ENCODE data around the gene MRPS9. TPM values are rescaled to one million over a fixed set of nuclear protein-coding genes. Genes with fewer than 3 reads are reported as not detected.

The MRPS9 gene
- 16.0 TPM for total RNA-seq

DNA sequence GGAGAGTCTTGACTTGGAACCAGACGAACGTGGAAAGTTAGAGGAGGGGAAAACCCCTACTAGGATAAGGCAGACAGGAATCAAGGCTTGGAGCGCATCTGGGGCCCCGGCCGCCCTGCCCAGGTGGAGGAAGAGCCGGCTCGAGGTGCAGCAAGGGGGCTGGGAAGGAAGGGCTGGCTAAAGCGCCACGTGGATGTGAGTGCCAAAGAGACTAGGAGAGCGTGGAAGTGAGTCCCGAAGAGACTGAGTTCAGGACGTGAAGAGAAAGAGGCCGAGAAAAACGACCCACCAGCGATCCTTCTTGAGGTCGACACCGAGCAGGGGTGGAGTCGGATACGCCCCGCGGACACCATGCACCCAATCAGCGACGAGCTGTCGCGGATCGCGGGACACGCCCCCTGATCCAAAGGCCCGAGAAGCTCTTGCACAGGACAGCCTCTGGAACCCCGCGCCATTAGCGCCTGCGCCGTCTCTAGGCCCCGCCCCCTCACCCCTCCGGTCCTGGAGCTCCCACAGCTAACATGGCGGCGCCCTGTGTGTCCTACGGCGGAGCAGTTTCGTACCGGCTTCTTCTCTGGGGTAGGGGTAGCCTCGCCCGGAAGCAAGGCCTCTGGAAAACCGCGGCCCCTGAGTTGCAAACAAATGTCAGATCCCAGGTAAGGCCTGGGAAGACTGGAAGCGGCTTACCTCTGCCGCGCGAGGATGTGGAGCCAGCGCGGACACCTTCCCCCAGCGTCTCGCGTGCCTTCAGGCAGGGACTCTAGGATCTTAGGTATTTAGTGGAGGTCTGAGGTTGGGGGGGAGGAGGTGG is at the start of gene MRPS9:
TSS of gene MRPS9 (plus strand) at position 498 of the 811 bp plus-strand sequence. CDS start at position 522, 24 bp downstream.
- peak; percentile 98 for DNase-seq (ENCODE audit: extremely low spot score in 2 of 2)
- Histone ChIP-seq H3K27me3 (no peaks in the 10 kb centered on the region), H3K36me3 (no peaks in the 10 kb centered on the region), H3K4me3 (peak within 1 kb of the TSS; percentile 86 to 87), H3K4me1 (peaks cover 17% of the 10 kb centered on the region), H3K27ac (peak within 1 kb of the TSS; percentile 79), H3K9me3 (no peaks in the 10 kb centered on the region)
- intact Hi-C loops (cut with DNase I), result no loop called here
- TF ChIP-seq, protein P1, sequence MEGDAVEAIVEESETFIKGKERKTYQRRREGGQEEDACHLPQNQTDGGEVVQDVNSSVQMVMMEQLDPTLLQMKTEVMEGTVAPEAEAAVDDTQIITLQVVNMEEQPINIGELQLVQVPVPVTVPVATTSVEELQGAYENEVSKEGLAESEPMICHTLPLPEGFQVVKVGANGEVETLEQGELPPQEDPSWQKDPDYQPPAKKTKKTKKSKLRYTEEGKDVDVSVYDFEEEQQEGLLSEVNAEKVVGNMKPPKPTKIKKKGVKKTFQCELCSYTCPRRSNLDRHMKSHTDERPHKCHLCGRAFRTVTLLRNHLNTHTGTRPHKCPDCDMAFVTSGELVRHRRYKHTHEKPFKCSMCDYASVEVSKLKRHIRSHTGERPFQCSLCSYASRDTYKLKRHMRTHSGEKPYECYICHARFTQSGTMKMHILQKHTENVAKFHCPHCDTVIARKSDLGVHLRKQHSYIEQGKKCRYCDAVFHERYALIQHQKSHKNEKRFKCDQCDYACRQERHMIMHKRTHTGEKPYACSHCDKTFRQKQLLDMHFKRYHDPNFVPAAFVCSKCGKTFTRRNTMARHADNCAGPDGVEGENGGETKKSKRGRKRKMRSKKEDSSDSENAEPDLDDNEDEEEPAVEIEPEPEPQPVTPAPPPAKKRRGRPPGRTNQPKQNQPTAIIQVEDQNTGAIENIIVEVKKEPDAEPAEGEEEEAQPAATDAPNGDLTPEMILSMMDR (IDR thresholded peaks at IDR 0.05), result no peak
- peak; percentile 76 to 77 for TF ChIP-seq POLR2AphosphoS5 (IDR thresholded peaks at IDR 0.05; ENCODE audit: insufficient read depth in 1 of 2, low read depth in 1 of 2)
- no peak for TF ChIP-seq POLR2A (IDR thresholded peaks at IDR 0.05)

DNA sequence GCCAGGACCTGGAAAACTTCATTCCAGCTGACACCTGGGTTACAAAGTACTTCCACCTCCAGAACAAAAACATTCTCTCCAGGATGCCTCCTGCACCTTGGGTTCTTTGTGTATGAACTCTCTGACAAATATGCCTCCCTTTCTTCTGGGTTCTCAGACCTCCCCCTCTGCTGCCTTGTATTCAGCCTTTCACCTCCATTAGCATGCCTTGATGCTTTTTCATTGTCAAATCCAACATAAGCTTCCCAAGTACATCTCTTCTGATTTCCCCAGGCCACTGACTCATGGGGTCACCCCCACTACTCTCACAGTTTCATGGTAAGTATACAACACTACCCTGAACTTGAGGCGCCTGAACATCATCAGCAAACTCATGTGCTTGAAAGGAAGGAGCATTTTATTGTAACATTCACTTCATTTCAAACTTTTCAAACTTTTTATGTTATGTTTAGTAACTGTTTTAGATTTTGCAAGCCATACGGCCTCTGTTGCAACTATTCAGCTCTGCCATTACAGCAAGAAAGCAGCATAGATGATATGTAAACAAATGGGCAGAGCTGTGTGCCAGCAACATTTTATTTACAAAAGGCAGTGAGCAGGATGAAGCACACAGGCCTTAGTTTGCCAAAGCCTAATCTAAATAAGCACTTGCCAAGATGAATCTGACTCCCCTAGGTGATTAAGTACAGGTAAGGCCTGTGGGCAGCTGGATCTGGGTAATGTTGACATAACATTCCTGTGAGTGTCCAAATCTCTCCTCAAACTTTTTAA is 32.5 kb upstream of the MRPS9 start:
- no peaks in the 10 kb centered on the region for H3K27me3 ChIP-seq
- intact Hi-C loops (cut with DNase I), result no loop called here
- TF ChIP-seq POLR2AphosphoS5 (IDR thresholded peaks at IDR 0.05; ENCODE audit: insufficient read depth in 1 of 2, low read depth in 1 of 2) (no peak), POLR2A (IDR thresholded peaks at IDR 0.05) (no peak)
- TF ChIP-seq, protein P1 (IDR thresholded peaks at IDR 0.05), result no peak
- no peaks in the 10 kb centered on the region for H3K4me1 ChIP-seq
- no peak overlapping the region for H3K27ac ChIP-seq
- H3K4me3 ChIP-seq, result no peak overlapping the region
- H3K9me3 ChIP-seq, result no peaks in the 10 kb centered on the region
- no peaks in the 10 kb centered on the region for H3K36me3 ChIP-seq
- DNase-seq (ENCODE audit: extremely low spot score in 2 of 2), result no peak

DNA sequence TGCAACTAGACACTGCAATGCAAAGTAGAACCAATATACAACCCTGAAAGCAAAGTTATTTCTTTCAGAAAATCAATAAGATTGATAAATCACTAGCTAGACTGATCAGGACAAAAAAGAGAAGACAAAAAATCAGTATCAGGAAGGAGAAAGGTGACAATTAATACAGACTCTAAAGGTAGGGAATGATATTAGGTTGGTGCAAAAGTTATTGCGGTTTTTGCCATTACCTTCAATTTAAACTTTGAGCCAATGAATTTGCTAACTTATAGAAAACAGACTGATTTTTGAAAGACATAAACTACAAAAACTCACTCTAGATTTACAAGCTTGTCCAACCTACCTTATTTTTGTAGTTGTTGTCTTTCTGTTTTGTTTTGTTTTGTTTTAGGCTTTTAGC is 30.5 kb upstream of the MRPS9 start:
- TF ChIP-seq, protein P1 (IDR thresholded peaks at IDR 0.05), result no peak
- TF ChIP-seq POLR2A (IDR thresholded peaks at IDR 0.05) (no peak), POLR2AphosphoS5 (IDR thresholded peaks at IDR 0.05; ENCODE audit: insufficient read depth in 1 of 2, low read depth in 1 of 2) (no peak)
- H3K9me3 ChIP-seq, result no peaks in the 10 kb centered on the region
- H3K27ac ChIP-seq, result no peak overlapping the region
- no peak for DNase-seq (ENCODE audit: extremely low spot score in 2 of 2)
- H3K36me3 ChIP-seq, result no peaks in the 10 kb centered on the region
- intact Hi-C loops (cut with DNase I), result no loop called here
- H3K4me1 ChIP-seq, result no peaks in the 10 kb centered on the region
- H3K27me3 ChIP-seq, result no peaks in the 10 kb centered on the region
- H3K4me3 ChIP-seq, result no peak overlapping the region

DNA sequence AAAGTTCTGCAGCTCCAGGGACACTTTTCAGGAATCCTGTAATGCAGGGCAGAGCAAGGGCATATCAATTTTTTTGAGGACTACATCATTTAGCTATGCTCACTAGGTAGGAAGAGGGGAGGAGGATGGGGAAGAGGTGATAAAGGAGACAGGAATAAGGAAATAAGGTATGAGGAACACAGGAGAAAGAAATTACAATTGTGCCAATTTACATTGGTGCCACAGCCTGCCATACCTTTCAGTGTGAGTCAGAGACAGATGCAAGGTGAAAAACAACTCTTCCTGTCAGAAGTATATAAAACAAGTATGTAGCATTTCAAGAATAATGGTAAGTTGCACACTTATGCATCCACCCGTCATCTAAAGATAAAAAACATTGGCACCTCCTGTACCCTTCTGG is 5.4 kb upstream of the MRPS9 start:
- Histone ChIP-seq H3K36me3 (no peaks in the 10 kb centered on the region), H3K9me3 (no peaks in the 10 kb centered on the region), H3K27me3 (no peaks in the 10 kb centered on the region), H3K4me3 (no peak overlapping the region), H3K4me1 (peaks cover 6% of the 10 kb centered on the region), H3K27ac (no peak overlapping the region)
- intact Hi-C loops (cut with DNase I), result no loop called here
- DNase-seq (ENCODE audit: extremely low spot score in 2 of 2), result no peak
- TF ChIP-seq POLR2AphosphoS5 (IDR thresholded peaks at IDR 0.05; ENCODE audit: insufficient read depth in 1 of 2, low read depth in 1 of 2), result no peak

DNA sequence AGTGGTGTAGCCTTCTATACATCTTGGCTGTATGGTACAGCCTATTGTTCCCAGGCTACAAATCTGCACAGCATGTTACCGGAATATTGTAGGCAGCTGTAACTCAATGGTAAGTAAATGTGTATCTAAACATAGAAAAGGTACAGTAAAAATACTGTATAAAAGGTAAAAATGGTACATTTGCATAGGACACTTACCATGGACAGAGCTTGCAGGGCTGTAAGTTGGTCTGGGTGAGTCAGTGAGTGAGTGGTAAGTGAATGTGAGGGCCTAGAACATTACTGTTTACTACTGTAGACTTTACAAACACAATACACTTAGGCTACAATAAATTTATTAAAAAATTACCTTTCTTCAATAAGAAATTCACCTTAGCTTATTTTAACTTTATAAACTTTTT is 3.7 kb upstream of the MRPS9 start:
- TF ChIP-seq, protein P1 (IDR thresholded peaks at IDR 0.05), result no peak
- no peak for TF ChIP-seq POLR2AphosphoS5 (IDR thresholded peaks at IDR 0.05; ENCODE audit: insufficient read depth in 1 of 2, low read depth in 1 of 2)
- TF ChIP-seq POLR2A (IDR thresholded peaks at IDR 0.05), result no peak
- intact Hi-C loops (cut with DNase I), result no loop called here
- Histone ChIP-seq H3K9me3 (no peaks in the 10 kb centered on the region), H3K27me3 (no peaks in the 10 kb centered on the region), H3K4me3 (no peak overlapping the region), H3K36me3 (no peaks in the 10 kb centered on the region), H3K27ac (no peak overlapping the region), H3K4me1 (peaks cover 12% of the 10 kb centered on the region)
- no peak for DNase-seq (ENCODE audit: extremely low spot score in 2 of 2)

Measured in vagina (tissue), 2 donors.